Liver (tissue), 3 donors: Measurements from ENCODE around the gene ARL3.
A peak's percentile ranks its signal among the peaks of the same experiment; 100 is the strongest.

ENCODE experiments used
- EGR1 ChIP-seq, 2 donors: IDR thresholded peaks; 2 replicates each; pipeline ENCODE4 v1.6.1; 2016 to 2018; ENCODE audit warnings: antibody characterized with exemption in 2 of 2, low read depth in 2 of 2
- GABPA ChIP-seq, 2 donors: IDR thresholded peaks in 1 of 2; conservative IDR thresholded peaks in 1 of 2; 2 replicates each; pipeline ENCODE4 v1.6.1; 2016; ENCODE audit warnings: antibody characterized with exemption in 2 of 2, mild to moderate bottlenecking in 1 of 2, moderate library complexity in 1 of 2
- JUND ChIP-seq, 2 donors: IDR thresholded peaks; 2 replicates each; pipeline ENCODE4 v1.6.1; 2016; ENCODE audit warnings: antibody characterized with exemption in 2 of 2
- RAD21 ChIP-seq, 2 donors: IDR thresholded peaks; 2 replicates each; pipeline ENCODE4 v1.6.1; 2016; ENCODE audit warnings: antibody characterized with exemption in 2 of 2, mild to moderate bottlenecking in 2 of 2
- SP1 ChIP-seq: IDR thresholded peaks from 2 replicates; pipeline ENCODE4 v1.6.1; 2018; ENCODE audit warnings: antibody characterized with exemption, mild to moderate bottlenecking
- TAF1 ChIP-seq: conservative IDR thresholded peaks from 2 replicates; pipeline ENCODE4 v1.6.1; 2016; ENCODE audit warnings: antibody characterized with exemption, mild to moderate bottlenecking
- YY1 ChIP-seq: IDR thresholded peaks from 2 replicates; pipeline ENCODE4 v1.6.1; 2016; ENCODE audit warnings: antibody characterized with exemption, mild to moderate bottlenecking
- TF ChIP-seq, protein P1 (sequence below): fragments of 150-350 bp; IDR thresholded peaks from 2 replicates; pipeline ENCODE4 v1.5.1; 2017; ENCODE audit warnings: improper control_type of control experiment, low read depth, low read length; ENCODE audit not compliant: missing input control
- TF ChIP-seq, protein P2 (sequence below): IDR thresholded peaks from 2 replicates; pipeline ENCODE4 v1.6.1; 2016; ENCODE audit warnings: antibody characterized with exemption
- TF ChIP-seq, protein P3 (sequence below): IDR thresholded peaks from 2 replicates; pipeline ENCODE4 v1.6.1; 2016; ENCODE audit warnings: antibody characterized with exemption
- TF ChIP-seq, protein P4 (sequence below): IDR thresholded peaks from 2 replicates; pipeline ENCODE4 v1.6.1; 2016; ENCODE audit warnings: antibody characterized with exemption
- TF ChIP-seq, protein P5 (sequence below): IDR thresholded peaks from 2 replicates; pipeline ENCODE4 v1.6.1; 2016; ENCODE audit warnings: antibody characterized with exemption, mild to moderate bottlenecking
- donor health status: healthy.
- donor health status: healthy.

DNA sequence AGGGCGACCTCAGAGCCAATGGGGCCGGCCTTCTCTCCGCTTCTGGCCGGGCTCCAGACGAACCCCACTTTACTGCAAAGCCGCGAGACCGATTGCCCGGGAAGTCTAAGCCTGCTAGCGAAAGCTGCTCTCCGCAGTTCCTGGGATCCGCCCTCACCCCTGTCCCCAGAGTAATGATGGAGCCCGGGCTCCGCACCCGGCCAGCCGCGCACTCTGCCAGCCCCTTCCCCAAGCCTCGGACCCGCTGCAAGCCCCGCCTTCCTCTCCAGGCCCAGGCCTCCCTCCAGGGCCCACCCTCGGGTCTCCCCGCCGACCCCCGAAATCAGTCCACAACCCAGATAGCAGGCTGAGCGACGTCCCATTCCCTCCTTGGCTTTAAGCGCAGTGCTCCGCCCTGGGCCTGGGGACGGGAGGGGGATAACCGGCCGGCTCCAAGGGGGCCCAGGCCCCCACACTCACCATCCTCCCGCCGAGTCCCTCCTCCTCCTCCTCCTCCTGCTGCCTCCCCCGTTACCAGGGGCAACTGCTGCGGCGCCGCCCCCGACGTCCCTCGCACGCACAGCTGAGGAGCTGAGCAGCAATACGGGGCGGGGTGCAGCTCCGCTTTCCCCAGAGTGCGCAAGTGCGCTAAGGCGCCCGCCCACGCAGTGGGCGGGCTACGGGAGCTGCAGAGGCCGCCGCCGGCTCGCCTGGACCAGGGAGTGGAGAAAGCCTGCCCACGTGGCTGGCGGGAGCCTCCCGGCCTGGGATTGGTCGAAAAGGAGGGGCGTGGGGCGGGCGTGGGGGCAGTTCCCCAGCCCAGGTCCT is at the start of gene ARL3:
- TF ChIP-seq, protein P1, sequence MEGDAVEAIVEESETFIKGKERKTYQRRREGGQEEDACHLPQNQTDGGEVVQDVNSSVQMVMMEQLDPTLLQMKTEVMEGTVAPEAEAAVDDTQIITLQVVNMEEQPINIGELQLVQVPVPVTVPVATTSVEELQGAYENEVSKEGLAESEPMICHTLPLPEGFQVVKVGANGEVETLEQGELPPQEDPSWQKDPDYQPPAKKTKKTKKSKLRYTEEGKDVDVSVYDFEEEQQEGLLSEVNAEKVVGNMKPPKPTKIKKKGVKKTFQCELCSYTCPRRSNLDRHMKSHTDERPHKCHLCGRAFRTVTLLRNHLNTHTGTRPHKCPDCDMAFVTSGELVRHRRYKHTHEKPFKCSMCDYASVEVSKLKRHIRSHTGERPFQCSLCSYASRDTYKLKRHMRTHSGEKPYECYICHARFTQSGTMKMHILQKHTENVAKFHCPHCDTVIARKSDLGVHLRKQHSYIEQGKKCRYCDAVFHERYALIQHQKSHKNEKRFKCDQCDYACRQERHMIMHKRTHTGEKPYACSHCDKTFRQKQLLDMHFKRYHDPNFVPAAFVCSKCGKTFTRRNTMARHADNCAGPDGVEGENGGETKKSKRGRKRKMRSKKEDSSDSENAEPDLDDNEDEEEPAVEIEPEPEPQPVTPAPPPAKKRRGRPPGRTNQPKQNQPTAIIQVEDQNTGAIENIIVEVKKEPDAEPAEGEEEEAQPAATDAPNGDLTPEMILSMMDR: no peak
- TF ChIP-seq, protein P2, sequence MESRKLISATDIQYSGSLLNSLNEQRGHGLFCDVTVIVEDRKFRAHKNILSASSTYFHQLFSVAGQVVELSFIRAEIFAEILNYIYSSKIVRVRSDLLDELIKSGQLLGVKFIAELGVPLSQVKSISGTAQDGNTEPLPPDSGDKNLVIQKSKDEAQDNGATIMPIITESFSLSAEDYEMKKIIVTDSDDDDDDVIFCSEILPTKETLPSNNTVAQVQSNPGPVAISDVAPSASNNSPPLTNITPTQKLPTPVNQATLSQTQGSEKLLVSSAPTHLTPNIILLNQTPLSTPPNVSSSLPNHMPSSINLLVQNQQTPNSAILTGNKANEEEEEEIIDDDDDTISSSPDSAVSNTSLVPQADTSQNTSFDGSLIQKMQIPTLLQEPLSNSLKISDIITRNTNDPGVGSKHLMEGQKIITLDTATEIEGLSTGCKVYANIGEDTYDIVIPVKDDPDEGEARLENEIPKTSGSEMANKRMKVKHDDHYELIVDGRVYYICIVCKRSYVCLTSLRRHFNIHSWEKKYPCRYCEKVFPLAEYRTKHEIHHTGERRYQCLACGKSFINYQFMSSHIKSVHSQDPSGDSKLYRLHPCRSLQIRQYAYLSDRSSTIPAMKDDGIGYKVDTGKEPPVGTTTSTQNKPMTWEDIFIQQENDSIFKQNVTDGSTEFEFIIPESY: peak; percentile 55
- TF ChIP-seq SP1 (peak; percentile 89), TAF1 (no peak), RAD21 (IDR thresholded peaks at IDR 0.05) (peak; percentile 15 to 24), YY1 (peak; percentile 73), EGR1 (IDR thresholded peaks at IDR 0.05; ENCODE audit: low read depth in 2 of 2) (peak; percentile 100), GABPA (IDR thresholded peaks at IDR 0.05 in 1 of 2, conservative IDR thresholded peaks at IDR 0.05 in 1 of 2) (peak in 1 of 2 donors; percentile 52), JUND (IDR thresholded peaks at IDR 0.05) (peak in 1 of 2 donors; percentile 48)
- TF ChIP-seq, protein P3, sequence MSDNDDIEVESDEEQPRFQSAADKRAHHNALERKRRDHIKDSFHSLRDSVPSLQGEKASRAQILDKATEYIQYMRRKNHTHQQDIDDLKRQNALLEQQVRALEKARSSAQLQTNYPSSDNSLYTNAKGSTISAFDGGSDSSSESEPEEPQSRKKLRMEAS: peak; percentile 74
- TF ChIP-seq, protein P4, sequence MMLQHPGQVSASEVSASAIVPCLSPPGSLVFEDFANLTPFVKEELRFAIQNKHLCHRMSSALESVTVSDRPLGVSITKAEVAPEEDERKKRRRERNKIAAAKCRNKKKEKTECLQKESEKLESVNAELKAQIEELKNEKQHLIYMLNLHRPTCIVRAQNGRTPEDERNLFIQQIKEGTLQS: no peak
- TF ChIP-seq, protein P5, sequence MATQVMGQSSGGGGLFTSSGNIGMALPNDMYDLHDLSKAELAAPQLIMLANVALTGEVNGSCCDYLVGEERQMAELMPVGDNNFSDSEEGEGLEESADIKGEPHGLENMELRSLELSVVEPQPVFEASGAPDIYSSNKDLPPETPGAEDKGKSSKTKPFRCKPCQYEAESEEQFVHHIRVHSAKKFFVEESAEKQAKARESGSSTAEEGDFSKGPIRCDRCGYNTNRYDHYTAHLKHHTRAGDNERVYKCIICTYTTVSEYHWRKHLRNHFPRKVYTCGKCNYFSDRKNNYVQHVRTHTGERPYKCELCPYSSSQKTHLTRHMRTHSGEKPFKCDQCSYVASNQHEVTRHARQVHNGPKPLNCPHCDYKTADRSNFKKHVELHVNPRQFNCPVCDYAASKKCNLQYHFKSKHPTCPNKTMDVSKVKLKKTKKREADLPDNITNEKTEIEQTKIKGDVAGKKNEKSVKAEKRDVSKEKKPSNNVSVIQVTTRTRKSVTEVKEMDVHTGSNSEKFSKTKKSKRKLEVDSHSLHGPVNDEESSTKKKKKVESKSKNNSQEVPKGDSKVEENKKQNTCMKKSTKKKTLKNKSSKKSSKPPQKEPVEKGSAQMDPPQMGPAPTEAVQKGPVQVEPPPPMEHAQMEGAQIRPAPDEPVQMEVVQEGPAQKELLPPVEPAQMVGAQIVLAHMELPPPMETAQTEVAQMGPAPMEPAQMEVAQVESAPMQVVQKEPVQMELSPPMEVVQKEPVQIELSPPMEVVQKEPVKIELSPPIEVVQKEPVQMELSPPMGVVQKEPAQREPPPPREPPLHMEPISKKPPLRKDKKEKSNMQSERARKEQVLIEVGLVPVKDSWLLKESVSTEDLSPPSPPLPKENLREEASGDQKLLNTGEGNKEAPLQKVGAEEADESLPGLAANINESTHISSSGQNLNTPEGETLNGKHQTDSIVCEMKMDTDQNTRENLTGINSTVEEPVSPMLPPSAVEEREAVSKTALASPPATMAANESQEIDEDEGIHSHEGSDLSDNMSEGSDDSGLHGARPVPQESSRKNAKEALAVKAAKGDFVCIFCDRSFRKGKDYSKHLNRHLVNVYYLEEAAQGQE: no peak
